GM19328 (cell line): ENCODE measurements around the gene ST6GALNAC4.
"Not testable (repeated sequence)": the region's sequence is repeated elsewhere in the genome, so short reads cannot be mapped to it uniquely, and the experiment has no call there.

Experiments used
- ATAC-seq: cut with Tn5 transposase; IDR thresholded peaks from one replicate; pipeline ENCODE4 v1.9.1; 2021; ENCODE audit warnings: mild to moderate bottlenecking, moderate library complexity; ENCODE audit not compliant: unreplicated experiment

Gene ST6GALNAC4

GRCh38 chr9:127874301-127875221 lies 42.3 kb downstream of the ST6GALNAC4 start:
- ATAC-seq, result no peak

DNA sequence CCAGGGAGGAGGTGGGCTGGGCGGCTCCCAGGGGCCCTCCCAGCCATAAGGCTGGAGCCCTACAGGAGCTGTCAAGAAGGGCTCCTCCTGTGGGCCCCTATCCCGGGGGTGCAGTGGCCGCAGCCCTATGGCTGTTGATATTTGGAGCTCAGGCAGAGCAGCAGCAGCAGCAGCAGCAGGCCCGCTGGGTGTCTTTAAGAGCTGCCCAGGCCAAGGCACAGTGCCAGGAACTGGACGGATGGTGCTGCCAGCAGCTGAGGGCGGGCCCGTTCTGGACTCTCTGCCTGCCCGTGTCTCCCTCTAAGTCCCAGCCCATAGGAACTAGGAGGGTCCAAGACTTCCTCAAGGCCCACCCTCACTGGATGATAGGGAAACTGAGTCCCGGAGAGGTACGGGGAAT lies 43.0 kb downstream of the ST6GALNAC4 start:
- ATAC-seq, result no peak

GRCh38 chr9:127873223-127873691 lies 43.6 kb downstream of the ST6GALNAC4 start:
- no peak for ATAC-seq

- ATAC-seq, result no peak
Measured at GRCh38 chr9:127872369-127873222, 44.2 kb downstream of the ST6GALNAC4 start.

DNA sequence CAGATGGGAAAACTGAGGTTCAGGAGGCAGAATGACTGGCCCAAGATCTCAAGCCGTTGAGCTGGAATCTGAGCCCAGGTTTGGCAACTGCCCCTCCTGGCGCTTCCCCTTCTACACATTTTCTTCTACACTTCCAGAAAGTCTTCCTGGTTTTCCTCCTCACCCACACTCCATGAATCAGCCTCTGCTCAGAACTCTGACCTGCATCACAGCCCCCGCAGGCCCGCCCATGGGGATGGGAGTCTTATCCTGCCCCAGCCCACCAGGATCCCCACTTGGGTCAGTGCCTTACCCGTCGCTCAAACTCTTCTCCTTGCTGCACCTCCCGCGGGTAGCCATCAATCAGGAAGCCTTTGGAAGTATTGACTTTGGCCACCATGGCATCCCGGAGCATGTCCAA lies 45.3 kb downstream of the ST6GALNAC4 start:
- no peak for ATAC-seq

- ATAC-seq, result no peak
Measured at GRCh38 chr9:127870887-127871286, 46.0 kb downstream of the ST6GALNAC4 start.

DNA sequence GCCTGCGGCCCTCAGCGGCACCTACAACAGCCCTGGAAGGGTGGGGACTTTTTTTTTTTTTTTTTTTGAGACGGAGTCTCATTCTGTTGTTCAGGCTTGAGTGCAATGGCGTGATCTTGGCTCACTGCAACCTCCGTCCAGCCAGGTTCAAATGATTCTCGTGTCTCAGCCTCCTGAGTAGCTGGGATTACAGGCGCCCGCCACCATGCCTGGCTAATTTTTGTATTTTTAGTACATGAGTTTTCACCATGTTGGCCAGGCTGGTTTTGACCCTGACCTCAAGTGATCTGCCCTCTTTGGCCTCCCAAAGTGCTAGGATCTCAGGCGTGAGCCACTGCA lies 46.7 kb downstream of the ST6GALNAC4 start:
- not testable (repeated sequence) for ATAC-seq

DNA sequence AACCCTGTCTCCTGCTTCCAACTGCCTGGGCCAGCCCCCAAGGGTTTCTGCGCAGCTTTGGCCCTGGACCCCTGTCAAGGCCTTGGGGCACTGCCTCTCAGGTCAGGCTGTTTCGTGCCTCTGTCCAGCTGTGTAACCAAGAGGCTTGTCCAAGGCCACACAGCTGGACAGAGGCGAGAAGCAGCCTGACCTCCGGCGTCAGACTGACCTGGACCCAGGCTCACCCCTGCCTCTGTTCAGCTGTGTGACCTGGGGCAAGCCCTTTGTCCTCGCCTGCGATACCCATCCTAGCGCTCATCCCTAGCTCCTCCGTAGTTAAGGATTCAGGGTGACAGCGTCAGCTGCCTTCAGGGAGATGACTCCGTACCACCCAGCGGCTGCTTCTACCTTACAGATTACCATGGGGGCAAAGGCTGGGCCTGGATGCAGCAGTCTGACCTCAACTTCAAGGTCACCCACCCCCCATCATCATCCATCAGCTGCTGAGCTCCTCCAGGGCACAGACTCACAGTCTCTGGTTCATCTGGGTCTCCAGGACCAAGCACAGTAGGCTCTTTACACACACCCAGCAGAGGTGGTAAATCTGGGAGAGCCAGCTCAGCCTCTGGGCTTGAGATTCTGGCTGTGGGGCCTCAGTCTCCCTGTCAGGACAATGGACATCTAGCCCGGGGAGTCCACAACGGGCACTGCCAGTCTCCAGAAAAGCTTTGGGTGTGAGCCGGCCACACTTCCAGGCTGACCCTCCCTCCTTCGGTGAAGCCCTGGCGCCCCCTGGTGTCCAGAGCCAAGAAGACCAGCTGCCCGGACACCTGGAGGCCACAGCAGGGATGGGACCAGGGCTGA lies 47.3 kb downstream of the ST6GALNAC4 start:
- no peak for ATAC-seq

GRCh38 chr9:127868278-127868902 lies 48.5 kb downstream of the ST6GALNAC4 start:
- ATAC-seq, result no peak

DNA sequence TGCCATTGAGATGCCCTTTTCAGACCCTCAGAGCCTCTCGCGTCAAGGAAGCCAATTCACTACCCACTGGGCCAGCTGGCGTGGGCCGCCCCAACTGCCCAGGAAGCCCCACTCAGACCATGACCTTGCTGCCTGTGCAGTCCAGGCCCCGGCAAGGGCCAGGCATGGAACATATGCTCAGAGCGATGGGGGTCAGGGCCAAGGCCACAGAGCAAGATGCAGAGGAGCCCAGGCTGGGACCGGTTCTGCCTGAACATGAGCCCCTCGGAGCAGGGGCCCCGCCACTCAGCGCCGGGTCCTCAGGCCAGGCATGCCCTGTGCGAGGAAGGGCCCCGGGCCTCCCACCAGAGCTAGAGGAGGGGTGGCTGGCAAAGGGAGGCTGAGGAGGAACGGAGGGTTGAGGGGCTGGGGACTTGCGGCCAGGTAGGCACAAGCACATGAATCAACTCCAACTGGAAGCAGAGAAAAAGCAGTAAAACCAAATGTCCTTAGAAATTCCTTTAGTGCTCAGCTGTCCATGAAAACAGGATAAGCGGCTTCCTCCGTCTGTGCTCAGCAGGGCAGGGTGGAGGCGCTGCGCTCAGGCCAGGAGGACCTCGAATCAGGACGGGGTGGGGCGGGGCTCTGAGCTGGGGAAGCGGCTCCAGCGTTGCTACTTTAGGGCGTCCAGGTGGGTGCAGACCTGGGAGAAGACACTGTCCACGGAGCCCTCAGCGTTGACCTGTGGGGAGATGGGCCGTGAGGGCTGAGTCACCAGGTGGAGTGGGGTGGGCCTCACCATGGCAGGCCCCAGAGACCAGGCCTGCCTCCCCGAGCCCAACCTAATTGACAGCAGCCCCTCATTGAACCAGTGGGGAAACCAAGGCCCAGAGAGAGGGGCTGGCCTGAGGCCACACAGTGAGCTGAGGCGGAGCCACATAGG lies 49.2 kb downstream of the ST6GALNAC4 start:
- ATAC-seq, result no peak

DNA sequence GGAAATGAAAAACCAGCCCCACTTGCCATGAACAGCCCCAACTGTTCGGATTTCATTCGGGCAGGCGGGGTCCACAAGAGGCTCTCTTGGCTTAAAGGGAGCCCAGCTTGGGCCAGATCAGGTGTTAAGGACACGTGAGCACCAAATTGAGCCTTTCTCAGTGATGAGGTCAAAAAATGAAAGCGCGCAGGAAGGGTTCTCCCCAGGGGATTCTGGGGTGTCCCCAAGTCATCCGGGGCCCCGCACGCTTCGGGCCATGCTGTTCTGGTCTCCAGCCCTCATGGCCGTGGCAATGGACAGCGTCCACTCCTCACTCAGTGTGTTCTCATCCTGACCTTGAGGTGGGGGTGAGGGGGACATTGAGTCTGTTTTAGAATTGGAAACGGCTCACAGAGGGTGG lies 50.3 kb downstream of the ST6GALNAC4 start:
- no peak for ATAC-seq

DNA sequence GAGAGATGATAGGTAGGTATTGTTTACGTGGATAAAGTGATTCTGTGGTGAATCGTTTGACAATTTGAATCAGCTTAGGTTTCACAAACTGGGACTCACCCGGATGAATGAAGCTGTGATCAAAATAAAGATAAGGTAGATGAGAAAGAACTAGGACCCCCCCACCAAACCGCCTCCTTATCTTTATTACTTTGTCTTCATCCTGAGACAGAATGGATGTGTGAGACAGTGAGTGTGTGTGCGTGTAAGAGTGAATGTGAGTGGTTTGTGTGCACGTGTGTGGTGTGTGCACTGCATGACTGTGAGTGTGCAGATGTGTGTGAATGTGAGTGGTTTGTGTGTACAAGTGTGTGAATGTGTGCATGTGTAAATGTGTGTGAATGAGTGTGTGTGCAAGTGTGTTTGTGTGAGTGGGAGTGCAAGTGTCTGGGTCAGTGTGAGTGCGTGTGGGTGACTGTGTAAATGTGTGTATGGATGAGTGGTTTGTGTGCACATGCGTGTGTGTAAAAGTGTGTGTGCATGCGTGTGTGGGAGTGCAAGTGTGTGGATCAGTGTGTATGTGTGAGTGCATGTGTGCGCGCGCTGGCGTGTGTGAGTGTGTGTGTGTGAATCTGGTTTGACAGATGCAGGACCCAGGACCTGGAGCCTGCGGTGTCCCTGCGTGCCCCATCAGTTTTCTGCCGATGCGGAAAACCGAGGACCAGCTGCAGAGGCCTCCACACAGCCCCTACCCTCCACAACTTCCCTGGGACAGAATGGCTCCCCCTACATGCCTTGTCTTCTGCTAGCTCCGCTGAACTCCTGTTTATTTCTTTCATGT lies 51.0 kb downstream of the ST6GALNAC4 start:
- no peak for ATAC-seq

- ATAC-seq, result no peak
Measured at GRCh38 chr9:127863191-127863621, 53.6 kb downstream of the ST6GALNAC4 start.

GRCh38 chr9:127862075-127863011 lies 54.5 kb downstream of the ST6GALNAC4 start:
- no peak for ATAC-seq

DNA sequence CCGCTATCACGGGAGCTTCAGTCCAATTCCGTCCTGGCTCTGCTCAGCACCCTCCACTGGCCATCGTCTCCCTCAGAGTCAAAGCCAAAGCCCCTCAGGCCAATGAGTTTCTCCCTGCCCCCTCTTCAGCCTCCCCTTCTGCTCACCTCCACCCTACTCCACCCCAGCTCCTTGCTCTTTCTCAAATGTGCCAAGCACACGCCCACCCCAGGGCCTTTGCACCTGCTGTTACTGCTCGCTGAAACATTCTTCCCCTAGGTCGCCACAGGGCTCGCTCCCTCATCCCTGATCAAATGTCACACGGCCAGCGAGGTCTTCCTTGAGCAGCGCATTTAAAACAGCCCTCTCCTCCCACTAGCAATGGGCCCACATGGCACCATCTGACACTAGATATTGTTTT lies 56.1 kb downstream of the ST6GALNAC4 start:
- no peak for ATAC-seq

GRCh38 chr9:127860260-127860659 lies 56.6 kb downstream of the ST6GALNAC4 start:
- ATAC-seq, result no peak

- ATAC-seq, result no peak
Measured at GRCh38 chr9:127858041-127858512, 58.8 kb downstream of the ST6GALNAC4 start.
